CD4-positive, CD25-positive, alpha-beta regulatory T cell (primary cell): ENCODE measurements around the gene FYN. TPM values are rescaled to one million over a fixed set of nuclear protein-coding genes. Genes with fewer than 3 reads are reported as not detected.

ENCODE experiments used
- ATAC-seq, 2 donors: fragments of 150-1000 bp; cut with Tn5 transposase; one replicate each; pipeline ENCODE4 v1.10.0; 2021; ENCODE audit warnings: low read depth in 2 of 2, moderate number of reproducible peaks in 2 of 2, moderate library complexity in 1 of 2
- DNase-seq, 3 donors: peaks; one replicate each; pipeline versions ENCODE4 v3.0.0 to v3.0.0-alpha.2; 2012 to 2022; ENCODE audit warnings: mixed read lengths in 1 of 3
- H3K27ac ChIP-seq: one replicate; pipeline ENCODE4 v1.7.0; 2013; ENCODE audit warnings: mild to moderate bottlenecking, low read length; ENCODE audit not compliant: insufficient read depth, poor library complexity, severe bottlenecking
- H3K27me3 ChIP-seq: one replicate; pipeline ENCODE4 v1.7.0; 2013; ENCODE audit warnings: low read length; ENCODE audit not compliant: control insufficient read depth, insufficient read depth
- H3K36me3 ChIP-seq: one replicate; pipeline ENCODE4 v1.7.0; 2013; ENCODE audit warnings: mild to moderate bottlenecking, low read length, moderate library complexity; ENCODE audit not compliant: control insufficient read depth, insufficient read depth
- H3K4me1 ChIP-seq: 2 replicates; pipeline ENCODE4 v1.7.0; 2013; ENCODE audit warnings: mild to moderate bottlenecking, low read length; ENCODE audit not compliant: insufficient read depth, control insufficient read depth, poor library complexity, severe bottlenecking
- H3K4me3 ChIP-seq: one replicate; pipeline ENCODE4 v1.7.0; 2013; ENCODE audit warnings: low read depth, mild to moderate bottlenecking, low read length, moderate library complexity
- H3K9me3 ChIP-seq, 2 experiments: 1 replicate in 1 of 2; 2 replicates in 1 of 2; pipeline ENCODE4 v1.7.0; 2013; ENCODE audit warnings: low read length in 2 of 2, mild to moderate bottlenecking in 1 of 2, moderate library complexity in 1 of 2; ENCODE audit not compliant: control insufficient read depth in 2 of 2
- H3K27ac Mint-ChIP-seq, 3 donors: one replicate each; pipeline ENCODE4 v1.8.0; 2020 to 2022; ENCODE audit warnings: mild to moderate bottlenecking in 3 of 3, mixed read lengths in 3 of 3, moderate library complexity in 2 of 3
- H3K27me3 Mint-ChIP-seq: one replicate; pipeline ENCODE4 v1.8.0; 2022; ENCODE audit warnings: mild to moderate bottlenecking, mixed read lengths
- H3K36me3 Mint-ChIP-seq: one replicate; pipeline ENCODE4 v1.8.0; 2020; ENCODE audit warnings: mixed read lengths
- H3K4me1 Mint-ChIP-seq, 4 donors: one replicate each; pipeline ENCODE4 v1.8.0; 2020 to 2022; ENCODE audit warnings: mixed read lengths in 4 of 4, mild to moderate bottlenecking in 1 of 4
- H3K4me3 Mint-ChIP-seq, 4 donors: one replicate each; pipeline ENCODE4 v1.8.0; 2020 to 2022; ENCODE audit warnings: mild to moderate bottlenecking in 4 of 4, mixed read lengths in 4 of 4, moderate library complexity in 3 of 4
- H3K9me3 Mint-ChIP-seq, 7 donors: one replicate each; pipeline ENCODE4 v1.8.0; 2020 to 2022; ENCODE audit warnings: mixed read lengths in 7 of 7, mild to moderate bottlenecking in 3 of 7, moderate library complexity in 2 of 7
- polyA plus RNA-seq, 4 donors: library from polyadenylated mRNA; unstranded; fragments of 300-500 nt; fragmentation: Illumina TruSeq; gene quantifications; one replicate each; pipeline ENCODE4 v1.2.3, GENCODE V29; 2021
- total RNA-seq: library from RNA; stranded (reverse); gene quantifications from one replicate; pipeline ENCODE4 v1.2.3, GENCODE V29; 2022

Gene FYN
- total and polyA plus RNA-seq, 5 donors from 2014 or later = 267 to 592 (median 295) TPM

GRCh38 chr6:111861431-111861885 lies 11.8 kb downstream of the FYN start:
- no peaks in the 10 kb centered on the region for H3K9me3 ChIP-seq
- no peak overlapping the region for H3K27ac ChIP-seq
- H3K27me3 Mint-ChIP-seq = no peaks in the 10 kb centered on the region
- peaks cover 90% of the 10 kb centered on the region for H3K4me1 ChIP-seq
- peaks cover 77 to 100% (median 93%) of the 10 kb centered on the region in 4 donors for H3K4me1 Mint-ChIP-seq
- H3K4me3 ChIP-seq = peak overlapping the region; percentile 33
- ATAC-seq = no peak
- peak overlapping the region; percentile 40 to 61 (median 54) for H3K4me3 Mint-ChIP-seq
- H3K27ac Mint-ChIP-seq = peak overlapping the region; percentile 53 to 94 (median 87)
- H3K36me3 ChIP-seq = peaks cover 5% of the 10 kb centered on the region
- no peak for DNase-seq
- H3K36me3 Mint-ChIP-seq = peaks cover 10% of the 10 kb centered on the region
- H3K27me3 ChIP-seq = no peaks in the 10 kb centered on the region
- H3K9me3 Mint-ChIP-seq = no peaks in the 10 kb centered on the region

- peak overlapping the region; percentile 17 for H3K27ac ChIP-seq
- Mint-ChIP-seq H3K27ac (peak overlapping the region; percentile 44 to 90 (median 52)), H3K4me3 (peak overlapping the region; percentile 16 to 81 (median 53)), H3K36me3 (peaks cover 13% of the 10 kb centered on the region), H3K9me3 (no peaks in the 10 kb centered on the region), H3K27me3 (no peaks in the 10 kb centered on the region), H3K4me1 (peaks cover 73 to 98% (median 88%) of the 10 kb centered on the region in 4 donors)
- H3K27me3 ChIP-seq = no peaks in the 10 kb centered on the region
- H3K36me3 ChIP-seq = peaks cover 5% of the 10 kb centered on the region
- peaks cover 87% of the 10 kb centered on the region for H3K4me1 ChIP-seq
- no peak for ATAC-seq
- DNase-seq = no peak
- no peaks in the 10 kb centered on the region for H3K9me3 ChIP-seq
- H3K4me3 ChIP-seq = peak overlapping the region; percentile 43
Observed at GRCh38 chr6:111858347-111858746, 14.9 kb downstream of the FYN start.

GRCh38 chr6:111857674-111858337 lies 15.4 kb downstream of the FYN start:
- peak overlapping the region; percentile 44 to 90 (median 86) for H3K27ac Mint-ChIP-seq
- peak overlapping the region; percentile 43 for H3K4me3 ChIP-seq
- H3K4me3 Mint-ChIP-seq = peak overlapping the region; percentile 40 to 81 (median 58)
- peak overlapping the region; percentile 17 for H3K27ac ChIP-seq
- ATAC-seq (peak in 1 of 2 donors; percentile 28), DNase-seq (no peak)
- H3K9me3 ChIP-seq = no peaks in the 10 kb centered on the region
- H3K27me3 Mint-ChIP-seq = no peaks in the 10 kb centered on the region
- peaks cover 19% of the 10 kb centered on the region for H3K36me3 Mint-ChIP-seq
- no peaks in the 10 kb centered on the region for H3K27me3 ChIP-seq
- no peaks in the 10 kb centered on the region for H3K9me3 Mint-ChIP-seq
- peaks cover 87% of the 10 kb centered on the region for H3K4me1 ChIP-seq
- H3K4me1 Mint-ChIP-seq = peaks cover 74 to 98% (median 89%) of the 10 kb centered on the region in 4 donors
- peaks cover 5% of the 10 kb centered on the region for H3K36me3 ChIP-seq

- no peak for ATAC-seq
- Histone ChIP-seq H3K4me3 (peak overlapping the region; percentile 23), H3K9me3 (no peaks in the 10 kb centered on the region), H3K36me3 (peaks cover 6% of the 10 kb centered on the region), H3K27ac (no peak overlapping the region), H3K27me3 (no peaks in the 10 kb centered on the region), H3K4me1 (peaks cover 87% of the 10 kb centered on the region)
- H3K9me3 Mint-ChIP-seq = no peaks in the 10 kb centered on the region
- H3K27me3 Mint-ChIP-seq = no peaks in the 10 kb centered on the region
- peaks cover 26% of the 10 kb centered on the region for H3K36me3 Mint-ChIP-seq
- H3K4me1 Mint-ChIP-seq = peaks cover 74 to 98% (median 89%) of the 10 kb centered on the region in 4 donors
- peak overlapping the region in 2 of 3 donors; percentile 20 to 77 for H3K27ac Mint-ChIP-seq
- H3K4me3 Mint-ChIP-seq = peak overlapping the region in 2 of 4 donors; percentile 5 to 35
- DNase-seq = no peak
Observed at GRCh38 chr6:111855753-111856152, 17.5 kb downstream of the FYN start.

- no peaks in the 10 kb centered on the region for H3K27me3 ChIP-seq
Observed at GRCh38 chr6:111854683-111855082, 18.6 kb downstream of the FYN start.

GRCh38 chr6:111852725-111853124 lies 20.5 kb downstream of the FYN start:
- DNase-seq (peak in 1 of 3 donors; percentile 39), ATAC-seq (no peak)
- Histone ChIP-seq H3K27ac (peak overlapping the region; percentile 25), H3K9me3 (no peaks in the 10 kb centered on the region), H3K27me3 (no peaks in the 10 kb centered on the region), H3K4me3 (peak overlapping the region; percentile 28), H3K36me3 (peaks cover 6% of the 10 kb centered on the region), H3K4me1 (peaks cover 85% of the 10 kb centered on the region)
- H3K4me3 Mint-ChIP-seq = peak overlapping the region in 3 of 4 donors; percentile 4 to 28 (median 23)
- peaks cover 59 to 97% (median 84%) of the 10 kb centered on the region in 4 donors for H3K4me1 Mint-ChIP-seq
- H3K36me3 Mint-ChIP-seq = peaks cover 24% of the 10 kb centered on the region
- no peaks in the 10 kb centered on the region for H3K9me3 Mint-ChIP-seq
- H3K27me3 Mint-ChIP-seq = no peaks in the 10 kb centered on the region
- H3K27ac Mint-ChIP-seq = peak overlapping the region; percentile 53 to 74 (median 71)

More at GRCh38 chr6:111854683-111855082, 18.6 kb downstream of the FYN start:
- Histone ChIP-seq H3K9me3 (no peaks in the 10 kb centered on the region), H3K4me1 (peaks cover 90% of the 10 kb centered on the region), H3K4me3 (peak overlapping the region; percentile 20), H3K27ac (peak overlapping the region; percentile 26), H3K36me3 (peaks cover 6% of the 10 kb centered on the region)
- ATAC-seq (no peak), DNase-seq (no peak)
- Mint-ChIP-seq H3K27ac (no peak overlapping the region), H3K27me3 (no peaks in the 10 kb centered on the region), H3K9me3 (no peaks in the 10 kb centered on the region), H3K36me3 (peaks cover 30% of the 10 kb centered on the region), H3K4me3 (no peak overlapping the region), H3K4me1 (peaks cover 77 to 98% (median 90%) of the 10 kb centered on the region in 4 donors)

- no peaks in the 10 kb centered on the region for H3K27me3 ChIP-seq
- ATAC-seq = peak; percentile 26 to 33
- peak overlapping the region; percentile 49 for H3K4me3 ChIP-seq
- H3K9me3 ChIP-seq = no peaks in the 10 kb centered on the region
- H3K27ac ChIP-seq = peak overlapping the region; percentile 52
- peaks cover 13% of the 10 kb centered on the region for H3K36me3 ChIP-seq
- Mint-ChIP-seq H3K27ac (peak overlapping the region; percentile 35 to 84 (median 71)), H3K4me3 (peak overlapping the region; percentile 23 to 76 (median 52)), H3K27me3 (no peaks in the 10 kb centered on the region), H3K4me1 (peaks cover 59 to 96% (median 74%) of the 10 kb centered on the region in 4 donors), H3K9me3 (no peaks in the 10 kb centered on the region), H3K36me3 (peaks cover 30% of the 10 kb centered on the region)
- no peak for DNase-seq
- H3K4me1 ChIP-seq = peaks cover 92% of the 10 kb centered on the region
Observed at GRCh38 chr6:111850295-111850937, 22.8 kb downstream of the FYN start.
